ENCODE measurements around the gene CAPZB.

CAPZB gene

GRCh38 chr1:19358710-19359109 lies 126.6 kb downstream of the CAPZB start:
- DNase-seq (ENCODE audit: low read depth in 1 of 2, low spot score in 1 of 2) = no peak
- no peak overlapping the region for H3K4me3 ChIP-seq (replicated peaks; ENCODE audit: insufficient read depth, low read length)
- TF ChIP-seq CTCF (IDR thresholded peaks at IDR 0.05; ENCODE audit: insufficient read depth, low read length) (no peak), REST (IDR thresholded peaks at IDR 0.05; ENCODE audit: insufficient replicate concordance, low read depth) (no peak), POLR2AphosphoS5 (IDR thresholded peaks at IDR 0.05; ENCODE audit: low read depth) (no peak)
- no peak overlapping the region for H3K27ac ChIP-seq (replicated peaks)
- H3K27me3 ChIP-seq (ENCODE audit: insufficient read depth, poor library complexity, severe bottlenecking) = no peaks in the 10 kb centered on the region

- DNase-seq (ENCODE audit: low read depth in 1 of 2, low spot score in 1 of 2) = no peak
- Histone ChIP-seq H3K4me3 (replicated peaks; ENCODE audit: insufficient read depth, low read length) (no peak overlapping the region), H3K27ac (replicated peaks) (no peak overlapping the region), H3K27me3 (ENCODE audit: insufficient read depth, poor library complexity, severe bottlenecking) (no peaks in the 10 kb centered on the region)
- TF ChIP-seq REST (IDR thresholded peaks at IDR 0.05; ENCODE audit: insufficient replicate concordance, low read depth) (no peak), POLR2AphosphoS5 (IDR thresholded peaks at IDR 0.05; ENCODE audit: low read depth) (no peak), GABPA (IDR thresholded peaks at IDR 0.05; ENCODE audit: low read depth) (no peak), SPI1 (IDR thresholded peaks at IDR 0.05; ENCODE audit: borderline replicate concordance, low read depth) (no peak), CTCF (IDR thresholded peaks at IDR 0.05; ENCODE audit: insufficient read depth, low read length) (no peak)
Observed at GRCh38 chr1:19357299-19357986, 127.9 kb downstream of the CAPZB start.

- Histone ChIP-seq H3K27me3 (ENCODE audit: insufficient read depth, poor library complexity, severe bottlenecking) (no peaks in the 10 kb centered on the region), H3K27ac (replicated peaks) (no peak overlapping the region), H3K4me3 (replicated peaks; ENCODE audit: insufficient read depth, low read length) (no peak overlapping the region)
- DNase-seq (ENCODE audit: low read depth in 1 of 2, low spot score in 1 of 2) = no peak
- TF ChIP-seq REST (IDR thresholded peaks at IDR 0.05; ENCODE audit: insufficient replicate concordance, low read depth) (no peak), SPI1 (IDR thresholded peaks at IDR 0.05; ENCODE audit: borderline replicate concordance, low read depth) (no peak), GABPA (IDR thresholded peaks at IDR 0.05; ENCODE audit: low read depth) (no peak), CTCF (IDR thresholded peaks at IDR 0.05; ENCODE audit: insufficient read depth, low read length) (no peak)
Observed at GRCh38 chr1:19356266-19356665, 129.1 kb downstream of the CAPZB start.
